IPS DF 6.9 (cell line): ENCODE results near the gene STRBP.

ENCODE experiments used
- DNase-seq: peaks from one replicate; pipeline ENCODE4 v3.0.0-alpha.2; 2013; ENCODE audit warnings: low read depth, low spot score
- H3K27ac ChIP-seq: one replicate; pipeline ENCODE4 v1.5.1; 2013; ENCODE audit warnings: low read length, control low read depth
- H3K27me3 ChIP-seq: 2 replicates; pipeline ENCODE4 v1.6.1; 2013; ENCODE audit warnings: mild to moderate bottlenecking, low read length; ENCODE audit not compliant: control insufficient read depth, insufficient read depth
- H3K36me3 ChIP-seq: 2 replicates; pipeline ENCODE4 v1.6.1; 2013; ENCODE audit warnings: low read length; ENCODE audit not compliant: control insufficient read depth, insufficient read depth
- H3K4me1 ChIP-seq: 2 replicates; pipeline ENCODE4 v1.6.1; 2013; ENCODE audit warnings: low read length; ENCODE audit not compliant: control insufficient read depth, insufficient read depth
- H3K4me3 ChIP-seq: 2 replicates; pipeline ENCODE4 v1.5.1; 2013; ENCODE audit warnings: mild to moderate bottlenecking, low read length
- H3K9me3 ChIP-seq: 2 replicates; pipeline ENCODE4 v1.6.1; 2013; ENCODE audit warnings: low read length, inconsistent platforms; ENCODE audit not compliant: control insufficient read depth, insufficient read depth
- WGBS: extraction: QIAGEN DNeasy Blood & Tissue Kit; methylation state at CpG from one replicate; pipeline ENCODE4 v1.1.7; 2013; ENCODE audit warnings: mixed read lengths, missing lambda C conversion rate; ENCODE audit not compliant: insufficient read length, insufficient coverage; 5-methylcytosine and 5-hydroxymethylcytosine counted together

The STRBP gene

GRCh38 chr9:123073991-123074422 lies 194.4 kb downstream of the STRBP start:
- H3K4me1 ChIP-seq = peaks cover 4% of the 10 kb centered on the region; the same call in 1 of the 2 replicates
- H3K36me3 ChIP-seq = no peaks in the 10 kb centered on the region
- no peak overlapping the region for H3K4me3 ChIP-seq
- no peak for DNase-seq
- no peak overlapping the region for H3K27ac ChIP-seq
- WGBS = no CpG with 5 or more reads among the region's 1 CpG
- no peaks in the 10 kb centered on the region for H3K9me3 ChIP-seq
- H3K27me3 ChIP-seq = no peaks in the 10 kb centered on the region

GRCh38 chr9:123073441-123073840 lies 194.9 kb downstream of the STRBP start:
- no peak for DNase-seq
- H3K4me3 ChIP-seq = no peak overlapping the region
- peaks cover 4% of the 10 kb centered on the region; the same call in 1 of the 2 replicates for H3K4me1 ChIP-seq
- no peaks in the 10 kb centered on the region for H3K27me3 ChIP-seq
- WGBS = no CpG with 5 or more reads among the region's 5 CpGs
- H3K9me3 ChIP-seq = no peaks in the 10 kb centered on the region
- H3K36me3 ChIP-seq = no peaks in the 10 kb centered on the region
- H3K27ac ChIP-seq = no peak overlapping the region

GRCh38 chr9:123072407-123072995 lies 195.9 kb downstream of the STRBP start:
- WGBS = no CpG with 5 or more reads among the region's 2 CpGs
- DNase-seq = peak; percentile 47
- no peak overlapping the region for H3K4me3 ChIP-seq
- no peaks in the 10 kb centered on the region for H3K9me3 ChIP-seq
- H3K27ac ChIP-seq = no peak overlapping the region
- no peaks in the 10 kb centered on the region for H3K36me3 ChIP-seq
- no peaks in the 10 kb centered on the region for H3K27me3 ChIP-seq
- peaks cover 4% of the 10 kb centered on the region; the same call in 1 of the 2 replicates for H3K4me1 ChIP-seq
